T47D (cell line): ENCODE measurements around the gene GOSR1.
"Not testable (repeated sequence)": the region's sequence is repeated elsewhere in the genome, so short reads cannot be mapped to it uniquely, and the experiment has no call there.

Experiments used
- DNase-seq, 2 experiments: peaks; one replicate each; pipeline versions ENCODE4 v3.0.0 to v3.0.0-alpha.2; 2011 to 2012; ENCODE audit warnings: low read depth in 1 of 2, low spot score in 1 of 2
- JUND ChIP-seq: IDR thresholded peaks from 2 replicates; pipeline ENCODE4 v1.6.1; 2012; ENCODE audit warnings: low read depth
- in situ Hi-C: cut with HindIII; loops from 2 replicates; pipeline ENCODE4 v1.10.0; 2016; ENCODE audit warnings: low sequenced_read_pairs, low pct_unique_long_range_greater_than_20kb

GOSR1 gene

DNA sequence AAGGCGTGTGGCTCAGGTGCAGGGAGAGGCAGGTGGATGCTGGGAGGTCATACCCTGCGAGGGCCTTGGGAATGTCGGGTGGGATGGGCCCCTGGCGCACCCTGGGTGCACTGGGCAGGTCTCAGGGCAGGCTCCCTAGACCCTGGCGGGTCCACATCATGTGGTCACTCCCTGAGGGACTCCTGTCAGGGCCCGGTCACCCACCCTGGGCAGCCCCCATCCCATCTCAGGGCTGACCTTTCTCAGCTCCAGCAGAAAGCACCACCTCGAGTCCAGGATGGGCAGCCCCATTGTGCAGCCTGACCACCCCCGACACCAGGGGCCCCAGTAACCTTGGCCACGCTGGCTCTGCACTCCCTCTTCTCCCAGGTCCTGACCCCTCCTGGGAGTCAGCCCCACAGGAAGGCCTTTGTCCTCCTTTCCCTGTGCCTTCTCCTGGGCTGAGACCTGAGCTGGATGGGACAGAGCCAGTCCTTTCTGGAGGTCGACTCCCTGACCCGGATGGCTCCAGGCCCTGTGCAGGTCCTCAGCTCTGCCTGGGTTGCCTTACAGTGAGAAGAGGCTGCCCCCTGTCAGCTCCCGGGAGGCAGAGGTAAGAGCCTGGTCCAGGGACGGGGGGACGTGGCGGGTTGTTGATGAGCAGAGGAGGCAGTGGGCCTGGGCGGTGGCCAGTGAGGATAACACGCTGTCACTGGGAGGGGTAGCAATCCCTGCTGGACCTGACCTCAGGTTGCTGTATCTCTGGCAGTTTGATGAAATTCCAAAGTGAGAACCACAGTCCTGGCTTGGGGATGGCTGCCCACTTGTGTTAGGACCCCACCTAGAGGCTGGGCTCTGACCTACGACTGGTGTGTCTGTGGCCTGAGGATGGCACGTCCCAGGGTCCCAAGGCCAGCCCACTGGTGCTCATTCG, 77.9 kb downstream of the GOSR1 start:
- in situ Hi-C loops = no loop called here
- TF ChIP-seq JUND = no peak
- peak in 1 of 2 experiments; percentile 22 for DNase-seq

DNA sequence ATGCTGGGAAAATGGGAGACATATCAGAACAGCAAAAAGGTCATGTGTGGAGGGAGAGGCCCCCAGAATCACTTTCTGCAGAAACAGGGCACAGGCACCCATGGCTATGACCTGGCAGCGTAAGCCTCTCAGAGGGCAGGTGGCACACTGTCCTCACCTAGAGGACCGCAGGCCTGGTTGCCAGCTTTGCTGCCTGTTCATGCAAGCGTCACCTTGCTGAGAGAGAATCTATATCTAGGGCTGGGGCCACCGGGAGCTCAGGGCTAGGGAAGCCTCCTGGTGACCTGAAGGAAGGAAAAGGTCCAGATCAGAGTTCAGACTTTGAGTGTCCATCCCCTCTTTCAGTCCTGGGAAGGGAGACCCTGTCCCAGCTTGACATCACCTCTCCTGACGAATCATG, 78.7 kb downstream of the GOSR1 start:
- TF ChIP-seq JUND = no peak
- no peak for DNase-seq
- in situ Hi-C loops = no loop called here

DNA sequence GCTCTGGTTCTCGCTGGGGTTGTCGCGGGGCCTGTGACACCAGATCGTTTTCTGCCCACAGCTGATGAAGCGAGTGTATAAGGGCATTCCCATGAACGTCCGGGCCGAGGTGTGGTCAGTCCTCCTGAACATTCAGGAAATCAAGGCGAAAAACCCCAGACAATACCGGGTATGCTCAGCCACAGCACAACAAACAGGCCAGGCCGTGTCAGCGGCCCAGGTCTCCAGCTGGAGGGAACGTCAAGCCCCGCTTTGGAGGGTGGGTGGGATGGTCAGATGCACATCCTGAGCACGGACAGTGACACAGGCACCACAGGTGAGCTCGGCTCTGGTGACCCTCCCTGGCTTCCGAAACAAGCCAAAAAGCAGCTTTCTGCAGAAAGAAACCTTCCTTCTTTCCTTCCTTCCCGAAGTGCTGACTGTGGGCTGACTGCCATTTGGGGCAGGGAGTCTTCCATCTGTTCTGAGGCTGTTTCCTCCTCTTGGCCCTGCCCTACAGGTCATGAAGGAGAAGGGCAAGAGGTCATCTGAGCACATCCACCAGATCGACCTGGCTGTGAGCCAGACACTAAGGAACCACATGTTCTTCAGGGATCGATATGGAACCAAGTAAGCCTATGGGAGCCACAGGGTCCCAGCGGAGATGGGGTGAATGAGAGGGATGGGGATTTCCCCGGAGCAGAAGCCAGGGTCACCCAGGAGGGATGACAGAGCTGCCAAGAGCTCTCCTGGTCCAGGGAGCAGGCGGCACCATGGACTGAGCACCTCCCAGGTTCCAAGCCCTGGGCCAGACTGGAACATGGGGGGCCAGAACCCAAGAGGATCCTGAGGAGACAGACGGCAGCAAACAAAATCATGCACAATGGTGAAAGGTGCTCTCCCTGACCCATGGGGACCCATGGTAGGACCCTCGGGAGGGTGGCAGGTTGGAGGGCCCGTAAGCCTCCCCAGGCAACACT, 79.4 kb downstream of the GOSR1 start:
- in situ Hi-C loops = no loop called here
- TF ChIP-seq JUND = no peak
- no peak for DNase-seq

DNA sequence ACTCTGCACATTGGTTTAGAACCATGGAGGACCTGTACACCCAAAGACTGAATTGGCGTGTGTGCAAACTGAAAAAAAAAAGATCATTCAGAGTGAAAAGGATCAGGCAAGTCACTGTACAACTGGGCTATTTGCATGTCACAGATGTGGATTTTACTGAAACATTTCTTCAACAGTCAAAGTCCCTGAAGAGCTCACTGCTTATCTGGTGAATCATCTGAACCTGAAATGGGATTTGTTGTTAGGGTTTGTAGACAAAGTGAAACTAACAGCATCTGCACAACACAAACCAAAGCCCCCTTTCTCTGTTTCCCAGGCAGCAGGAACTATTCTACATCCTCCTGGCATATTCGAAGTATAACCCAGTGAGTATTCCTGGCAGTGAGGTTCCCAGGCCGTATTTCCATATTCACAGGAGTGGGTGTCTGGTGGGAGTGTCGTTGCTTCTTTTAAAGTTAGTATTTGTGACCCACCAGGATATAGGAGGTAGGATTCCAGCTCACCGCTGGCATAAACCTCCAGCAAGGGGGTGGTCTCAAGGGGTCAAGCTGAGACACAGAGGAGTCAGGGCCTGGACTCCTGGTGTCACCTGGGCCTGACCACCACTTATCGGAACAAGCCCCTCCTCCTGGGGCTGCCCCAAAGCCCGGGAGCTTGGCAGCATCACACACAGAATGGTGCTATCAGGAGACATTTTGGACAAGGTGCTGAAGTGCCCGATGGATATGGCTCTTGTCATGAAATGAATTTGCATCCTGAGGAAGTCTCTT, 80.9 kb downstream of the GOSR1 start:
- DNase-seq = no peak
- in situ Hi-C loops = no loop called here
- TF ChIP-seq JUND = no peak

DNA sequence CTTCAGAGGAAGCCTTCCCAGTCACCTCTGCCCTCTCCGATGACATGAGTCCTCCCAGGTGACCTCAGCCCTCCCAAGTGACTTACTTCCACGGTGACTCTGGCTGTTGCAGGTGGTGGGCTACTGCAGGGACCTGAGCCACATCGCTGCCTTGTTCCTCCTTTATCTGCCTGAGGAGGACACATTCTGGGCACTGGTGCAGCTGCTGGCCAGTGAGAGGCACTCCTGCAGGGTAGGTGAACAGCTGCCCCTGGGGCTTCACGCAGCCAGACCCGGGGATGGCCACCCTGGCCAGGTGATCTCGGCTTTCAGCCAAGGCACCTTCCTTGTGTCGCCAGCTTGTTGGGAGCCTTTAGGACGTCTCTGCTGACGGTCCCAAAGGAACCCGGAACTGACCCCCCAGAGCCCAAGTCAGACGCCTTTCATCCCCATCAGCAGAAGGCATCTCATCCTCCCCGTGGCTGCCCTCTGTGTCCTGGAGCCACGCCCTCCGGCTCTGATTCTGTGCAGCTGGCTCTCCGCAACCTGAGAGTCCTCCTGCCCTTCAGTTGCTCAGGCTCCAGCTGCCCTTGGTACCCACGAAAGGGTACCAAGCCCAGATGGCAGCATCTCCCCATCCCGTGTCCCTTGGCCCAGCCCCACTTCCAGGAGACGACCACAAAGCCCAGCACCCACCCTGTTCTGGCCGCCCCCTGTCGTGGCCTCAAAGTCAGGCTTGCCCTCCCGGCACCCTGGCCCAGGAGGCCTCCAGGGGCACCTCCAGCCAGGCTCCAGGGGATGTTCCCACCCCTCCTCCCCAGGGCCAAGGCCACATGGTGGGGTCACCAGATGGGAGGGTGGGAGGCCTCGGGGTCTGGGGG, 81.7 kb downstream of the GOSR1 start:
- DNase-seq = no peak
- in situ Hi-C loops = no loop called here
- TF ChIP-seq JUND = no peak

DNA sequence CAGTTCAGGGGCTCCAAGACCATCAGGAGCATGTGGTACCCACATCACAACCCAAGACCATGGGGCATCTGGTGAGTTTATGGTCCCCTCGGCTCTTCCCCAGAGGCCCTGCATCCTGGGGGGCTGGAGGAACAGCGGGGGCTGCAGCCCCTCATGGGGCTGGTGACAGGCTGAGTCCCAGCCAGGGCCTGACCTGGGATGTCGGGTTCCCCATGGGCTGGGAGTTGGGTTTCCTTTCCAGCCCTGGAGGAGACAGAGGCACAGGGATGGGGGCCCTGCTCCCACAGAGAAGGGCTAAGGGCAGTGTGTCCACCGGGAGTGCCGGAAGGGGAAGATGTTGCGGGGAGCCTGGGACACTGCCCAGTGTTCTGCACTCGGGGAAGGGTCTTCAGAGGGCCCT, 82.4 kb downstream of the GOSR1 start:
- in situ Hi-C loops = no loop called here
- DNase-seq = no peak
- TF ChIP-seq JUND = no peak

DNA sequence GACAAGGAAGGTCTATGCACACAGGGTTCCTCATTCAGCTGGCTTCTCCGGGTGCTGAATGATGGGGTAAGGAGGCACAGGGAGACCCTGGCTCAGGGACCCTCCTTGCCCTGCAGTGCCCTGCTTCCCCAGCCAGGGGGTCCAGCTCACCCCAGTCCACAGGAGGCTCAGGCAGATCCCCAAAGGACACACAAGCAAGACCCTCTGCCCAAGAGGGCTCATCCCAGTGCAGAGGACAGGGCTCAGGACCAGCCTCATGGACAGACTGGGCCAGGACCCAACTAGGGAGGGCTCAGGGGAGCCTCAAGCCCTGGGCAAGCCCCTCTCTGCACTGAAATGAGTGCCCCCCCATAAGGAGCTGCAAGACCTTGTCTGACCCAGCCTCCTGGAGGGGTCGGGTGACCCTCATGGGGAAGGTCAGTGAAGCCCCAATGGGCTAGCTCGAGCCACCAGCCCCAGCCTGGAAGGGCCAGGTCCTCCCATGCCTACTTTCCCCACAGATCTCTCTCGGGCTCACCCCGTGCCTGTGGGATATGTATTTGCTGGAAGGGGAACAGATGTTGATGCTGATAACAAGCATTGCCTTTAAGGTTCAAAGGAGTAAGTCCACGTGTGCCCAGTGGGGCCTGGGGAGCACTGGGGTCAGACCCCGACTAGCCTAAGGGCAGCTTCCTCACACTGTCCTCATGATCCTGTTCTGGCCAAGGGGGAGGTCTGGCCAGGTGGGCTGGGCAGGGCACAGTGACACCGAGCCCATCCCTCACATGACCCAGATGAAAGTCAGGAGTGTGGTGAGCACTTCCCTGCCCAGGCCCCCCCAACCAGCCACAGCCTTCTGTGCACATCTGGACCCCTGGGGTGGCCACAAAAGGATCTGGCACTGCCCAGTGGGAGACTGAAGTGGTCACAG, 83.2 kb downstream of the GOSR1 start:
- DNase-seq, in situ Hi-C loops: not testable (repeated sequence)

DNA sequence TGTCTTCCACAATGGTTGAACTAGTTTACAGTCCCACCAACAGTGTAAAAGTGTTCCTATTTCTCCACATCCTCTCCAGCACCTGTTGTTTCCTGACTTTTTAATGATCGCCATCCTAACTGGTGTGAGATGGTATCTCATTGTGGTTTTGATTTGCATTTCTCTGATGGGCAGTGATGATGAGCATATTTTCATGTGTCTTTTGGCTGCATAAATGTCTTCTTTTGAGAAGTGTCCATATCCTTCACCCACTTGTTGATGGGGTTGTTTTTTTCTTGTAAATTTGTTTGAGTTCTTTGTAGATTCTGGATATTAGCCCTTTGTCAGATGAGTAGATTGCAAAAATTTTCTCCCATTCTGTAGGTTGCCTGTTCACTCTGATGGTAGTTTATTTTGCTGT, 84.6 kb downstream of the GOSR1 start:
- in situ Hi-C loops, DNase-seq: not testable (repeated sequence)

DNA sequence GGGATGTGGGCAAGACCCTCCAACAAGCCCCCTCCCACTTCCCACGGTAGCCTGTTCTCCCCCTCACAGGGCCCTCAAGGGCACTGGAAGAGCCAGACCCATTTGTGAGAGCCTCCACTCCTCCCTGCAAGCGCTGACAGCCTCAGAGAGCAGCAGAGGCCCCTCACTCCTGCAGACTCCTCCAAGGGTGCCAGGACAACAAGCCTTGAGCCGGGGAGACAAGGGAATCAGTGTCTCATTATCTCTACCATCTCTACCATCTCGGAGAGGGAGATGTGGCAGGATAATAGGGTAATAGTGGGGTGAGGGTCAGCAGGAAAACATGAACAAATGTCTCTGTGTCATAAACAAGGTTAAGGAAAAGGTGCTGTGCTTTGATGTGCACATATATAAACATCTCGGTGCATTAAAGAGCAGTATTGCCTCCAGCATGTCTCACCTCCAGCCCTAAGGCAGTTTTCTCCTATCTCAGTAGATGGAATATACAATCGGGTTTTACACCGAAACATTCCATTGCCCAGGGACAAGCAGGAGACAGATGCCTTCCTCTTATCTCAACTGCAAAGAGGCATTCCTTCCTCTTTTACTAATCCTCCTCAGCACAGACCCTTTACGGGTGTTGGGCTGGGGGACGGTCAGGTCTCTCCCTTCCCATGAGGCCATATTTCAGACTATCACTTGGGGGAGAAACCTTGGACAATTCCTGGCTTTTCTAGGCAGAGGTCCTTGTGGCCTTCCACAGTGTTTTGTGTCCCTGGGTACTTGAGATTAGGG, 86.1 kb downstream of the GOSR1 start:
- DNase-seq, in situ Hi-C loops: not testable (repeated sequence)

DNA sequence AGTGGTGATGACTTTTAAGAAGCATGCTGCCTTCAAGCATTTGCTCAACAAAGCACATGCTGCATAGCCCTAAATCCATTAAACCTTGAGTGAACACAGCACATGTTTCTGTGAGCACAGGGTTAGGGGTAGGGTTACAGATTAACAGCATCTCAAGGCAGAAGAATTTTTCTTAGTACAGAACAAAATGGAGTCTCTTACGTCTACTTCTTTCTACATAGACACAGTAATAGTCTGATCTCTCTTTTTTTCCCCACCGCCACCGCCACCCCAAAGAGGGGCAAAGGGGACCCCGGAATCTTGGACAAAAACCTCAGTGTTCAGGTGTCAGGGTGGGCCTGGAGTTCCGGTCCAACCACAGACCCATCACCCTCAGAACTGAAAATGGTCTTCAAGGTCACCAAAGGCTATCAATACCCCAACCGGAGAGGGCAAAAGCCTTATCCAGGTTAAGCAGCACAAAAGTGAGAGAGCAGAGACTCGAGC, 86.7 kb downstream of the GOSR1 start:
- in situ Hi-C loops, DNase-seq: not testable (repeated sequence)

DNA sequence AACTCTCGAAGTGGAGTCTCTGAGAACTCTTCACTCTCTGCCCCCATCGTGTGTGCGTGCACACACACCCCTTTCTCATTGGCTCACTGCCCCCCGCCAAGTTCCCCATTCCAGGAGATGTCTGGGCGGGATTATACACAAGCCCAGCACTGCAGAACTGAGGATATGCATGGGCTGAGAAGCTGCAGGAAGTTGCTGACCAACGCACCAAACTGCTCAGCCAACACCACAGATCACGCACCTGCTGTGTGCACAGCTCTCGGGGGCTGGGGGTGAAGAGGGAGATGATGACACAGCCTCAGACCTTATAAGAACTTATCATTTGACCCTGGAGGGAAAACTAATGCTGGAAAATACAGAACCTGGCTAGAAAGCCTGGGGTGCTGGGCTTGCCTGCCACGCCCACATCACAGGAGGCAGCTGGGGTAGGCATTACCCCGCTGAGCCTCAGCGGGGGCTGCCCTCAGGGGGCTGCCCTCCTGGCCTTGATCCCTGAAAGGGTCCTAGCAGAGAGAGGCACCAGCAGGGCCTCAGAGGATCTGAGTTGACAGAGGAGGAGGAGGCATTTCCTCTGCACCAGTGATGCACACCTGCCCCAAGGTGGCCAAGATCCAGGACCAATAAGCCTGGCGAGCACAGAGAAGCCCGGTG, 87.3 kb downstream of the GOSR1 start:
- in situ Hi-C loops, DNase-seq: not testable (repeated sequence)
